ENCODE measurements around the gene ANO3.

Gene ANO3

GRCh38 chr11:26365284-26365683 is 33.4 kb downstream of the ANO3 start:
- DNase-seq, result no peak

GRCh38 chr11:26377619-26378018 is 45.7 kb downstream of the ANO3 start:
- DNase-seq, result no peak

- no peak for DNase-seq
Observed at GRCh38 chr11:26399336-26399735, 67.4 kb downstream of the ANO3 start.

GRCh38 chr11:26410706-26411366 is 78.9 kb downstream of the ANO3 start:
- no peak for DNase-seq

- DNase-seq, result no peak
Observed at GRCh38 chr11:26412955-26413354, 81.0 kb downstream of the ANO3 start.

GRCh38 chr11:26418386-26418912 is 86.5 kb downstream of the ANO3 start:
- DNase-seq, result no peak

- no peak for DNase-seq
Observed at GRCh38 chr11:26420331-26420730, 88.4 kb downstream of the ANO3 start.

- DNase-seq, result no peak
Observed at GRCh38 chr11:26424255-26424654, 92.3 kb downstream of the ANO3 start.

GRCh38 chr11:26439854-26440253 is 107.9 kb downstream of the ANO3 start:
- DNase-seq, result no peak

GRCh38 chr11:26442131-26442530 is 110.2 kb downstream of the ANO3 start:
- DNase-seq, result no peak

- DNase-seq, result no peak
Observed at GRCh38 chr11:26443617-26444016, 111.7 kb downstream of the ANO3 start.

GRCh38 chr11:26457636-26458035 is 125.7 kb downstream of the ANO3 start:
- no peak for DNase-seq

GRCh38 chr11:26465274-26465673 is 133.3 kb downstream of the ANO3 start:
- DNase-seq, result no peak

GRCh38 chr11:26467506-26467905 is 135.6 kb downstream of the ANO3 start:
- no peak for DNase-seq

- DNase-seq, result no peak
Observed at GRCh38 chr11:26470992-26471391, 139.1 kb downstream of the ANO3 start.

GRCh38 chr11:26473216-26474194 is 141.6 kb downstream of the ANO3 start:
- DNase-seq, result no peak

GRCh38 chr11:26474401-26474800 is 142.5 kb downstream of the ANO3 start:
- no peak for DNase-seq

- DNase-seq, result no peak
Observed at GRCh38 chr11:26477396-26477795, 145.5 kb downstream of the ANO3 start.

GRCh38 chr11:26478710-26479109 is 146.8 kb downstream of the ANO3 start:
- no peak for DNase-seq

- DNase-seq, result no peak
Observed at GRCh38 chr11:26480041-26480440, 148.1 kb downstream of the ANO3 start.

GRCh38 chr11:26483108-26483507 is 151.2 kb downstream of the ANO3 start:
- DNase-seq, result no peak

- no peak for DNase-seq
Observed at GRCh38 chr11:26490546-26490945, 158.6 kb downstream of the ANO3 start.

- DNase-seq, result no peak
Observed at GRCh38 chr11:26493616-26494015, 161.7 kb downstream of the ANO3 start.

- no peak for DNase-seq
Observed at GRCh38 chr11:26507229-26507628, 175.3 kb downstream of the ANO3 start.
